ENCODE measurements around the gene UNC45B.
A peak's percentile ranks its signal among the peaks of the same experiment; 100 is the strongest.
"Not testable (repeated sequence)": the region's sequence is repeated elsewhere in the genome, so short reads cannot be mapped to it uniquely, and the experiment has no call there.

UNC45B gene

DNA sequence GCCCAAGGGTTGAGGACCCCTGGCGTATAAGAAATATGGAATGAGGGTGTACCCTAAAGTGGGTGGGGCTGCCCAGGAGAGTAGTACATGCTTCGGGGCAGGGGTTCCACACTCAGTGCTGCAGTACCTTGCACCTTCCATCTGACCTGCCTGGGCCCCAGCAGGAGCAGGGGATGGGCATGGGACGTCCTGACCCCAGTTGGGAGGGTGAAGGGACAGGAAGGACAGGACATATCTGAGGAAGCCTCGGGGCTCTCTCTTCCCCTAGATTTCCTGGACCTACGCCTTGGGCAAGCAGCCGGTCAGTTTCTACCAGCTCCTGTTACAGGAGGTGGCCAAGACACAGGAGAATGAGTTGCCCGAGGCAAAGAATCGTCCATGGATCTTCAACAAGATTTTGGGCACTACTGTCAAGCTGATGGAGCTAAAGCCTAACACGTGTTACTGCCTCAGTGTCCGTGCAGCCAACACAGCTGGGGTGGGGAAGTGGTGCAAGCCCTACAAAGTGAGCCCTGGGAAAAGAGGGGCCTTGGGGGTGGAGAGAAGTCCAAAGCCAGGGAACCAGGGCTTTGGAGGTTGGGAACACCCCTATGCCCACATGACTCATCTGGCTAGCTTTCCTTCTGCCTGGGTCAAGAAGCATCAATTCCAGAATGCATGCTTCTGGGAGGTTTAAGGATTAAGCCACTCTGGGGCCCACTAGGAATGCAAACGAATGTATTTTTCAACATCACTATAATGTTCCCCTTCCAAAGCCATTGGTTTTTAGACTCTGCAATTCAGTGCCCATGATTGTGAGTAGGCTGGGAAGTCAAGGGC is 18.3 kb upstream of the UNC45B start:
- no peak for DNase-seq
- no peak for TF ChIP-seq GATA1 (IDR thresholded peaks at IDR 0.05; ENCODE audit: low read depth, low read length)
- TF ChIP-seq POLR2A (IDR thresholded peaks at IDR 0.05; ENCODE audit: low read length) = no peak

DNA sequence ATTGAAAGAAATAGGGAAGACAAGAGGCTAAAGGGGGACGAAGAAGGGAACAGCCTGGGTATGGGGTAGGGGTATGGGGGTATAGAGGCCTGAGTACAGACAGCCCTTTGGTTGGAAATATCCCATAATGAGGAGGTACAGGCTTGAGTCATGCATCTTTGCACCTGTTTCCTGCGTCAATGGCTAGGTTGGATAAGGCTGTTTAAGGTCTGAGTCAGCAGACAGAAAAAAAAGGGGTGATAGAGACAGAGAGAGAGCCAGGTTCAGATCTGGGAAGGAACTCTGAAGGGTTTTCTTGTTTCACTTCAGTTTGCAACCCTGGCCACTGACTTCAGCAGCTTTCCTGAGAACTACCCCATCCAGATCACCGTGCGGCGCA is 17.7 kb upstream of the UNC45B start:
- TF ChIP-seq GATA1 (IDR thresholded peaks at IDR 0.05; ENCODE audit: low read depth, low read length) = no peak
- no peak for TF ChIP-seq POLR2A (IDR thresholded peaks at IDR 0.05; ENCODE audit: low read length)
- no peak for DNase-seq

DNA sequence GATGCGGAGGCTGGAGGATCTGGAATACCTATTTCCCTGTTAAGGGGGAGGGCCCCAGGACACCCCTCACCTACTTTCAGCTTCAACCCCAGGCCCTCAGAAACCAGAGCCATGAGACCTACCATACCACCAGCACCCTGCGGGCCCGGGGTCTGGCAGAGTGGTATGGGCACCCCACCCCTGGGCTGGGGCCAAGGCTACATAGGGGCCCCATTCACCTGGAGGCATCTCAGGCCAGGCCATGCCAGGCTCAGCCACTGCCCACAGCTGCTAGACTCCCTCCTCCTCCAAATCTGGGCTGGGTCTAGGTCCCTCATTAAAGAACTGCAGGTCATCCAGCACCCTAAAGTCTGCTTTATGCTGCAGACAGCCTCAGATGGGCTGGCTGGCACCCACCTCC is 17.2 kb upstream of the UNC45B start:
- no peak for DNase-seq
- TF ChIP-seq GATA1 (IDR thresholded peaks at IDR 0.05; ENCODE audit: low read depth, low read length) = no peak
- TF ChIP-seq POLR2A (IDR thresholded peaks at IDR 0.05; ENCODE audit: low read length) = no peak

GRCh38 chr17:35132099-35132498 is 15.5 kb upstream of the UNC45B start:
- TF ChIP-seq POLR2A (IDR thresholded peaks at IDR 0.05; ENCODE audit: low read length) = no peak
- TF ChIP-seq GATA1 (IDR thresholded peaks at IDR 0.05; ENCODE audit: low read depth, low read length) = no peak
- no peak for DNase-seq

DNA sequence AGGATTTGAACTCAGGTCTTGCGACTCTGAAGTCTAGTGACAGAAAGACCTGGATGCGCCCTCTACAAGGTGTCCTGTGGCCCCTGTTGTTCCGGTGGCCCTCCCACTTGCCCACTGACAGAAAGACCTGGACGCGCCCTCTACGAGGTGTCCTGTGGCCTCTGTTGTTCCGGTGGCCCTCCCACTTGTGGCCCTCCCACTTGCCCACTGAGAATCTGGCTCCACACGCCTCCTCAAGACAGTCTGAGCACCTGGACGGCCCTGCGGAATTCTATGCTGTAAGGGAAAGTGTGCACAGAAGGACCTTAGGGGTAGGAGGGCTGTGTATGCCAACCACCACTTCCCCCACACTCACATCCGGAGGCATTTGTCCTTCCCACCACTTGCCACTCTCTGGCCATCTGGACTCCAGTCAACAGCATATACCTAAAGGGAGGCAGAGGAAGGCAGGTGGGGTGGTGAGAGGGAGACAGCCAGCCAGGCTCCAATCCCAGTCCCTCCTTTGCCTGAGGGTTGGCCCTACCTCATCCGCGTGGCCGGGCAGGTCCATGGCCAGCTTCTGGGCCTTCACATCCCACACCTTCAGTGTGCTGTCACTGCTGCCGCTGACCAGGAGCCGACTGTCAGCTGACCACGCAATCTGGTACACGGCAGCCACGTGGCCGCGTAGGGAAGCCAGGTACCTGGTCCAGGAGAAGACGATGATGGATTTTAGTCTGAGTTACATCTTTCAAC is 14.6 kb upstream of the UNC45B start:
- no peak for DNase-seq
- TF ChIP-seq POLR2A (IDR thresholded peaks at IDR 0.05; ENCODE audit: low read length) (no peak), GATA1 (IDR thresholded peaks at IDR 0.05; ENCODE audit: low read depth, low read length) (no peak)

DNA sequence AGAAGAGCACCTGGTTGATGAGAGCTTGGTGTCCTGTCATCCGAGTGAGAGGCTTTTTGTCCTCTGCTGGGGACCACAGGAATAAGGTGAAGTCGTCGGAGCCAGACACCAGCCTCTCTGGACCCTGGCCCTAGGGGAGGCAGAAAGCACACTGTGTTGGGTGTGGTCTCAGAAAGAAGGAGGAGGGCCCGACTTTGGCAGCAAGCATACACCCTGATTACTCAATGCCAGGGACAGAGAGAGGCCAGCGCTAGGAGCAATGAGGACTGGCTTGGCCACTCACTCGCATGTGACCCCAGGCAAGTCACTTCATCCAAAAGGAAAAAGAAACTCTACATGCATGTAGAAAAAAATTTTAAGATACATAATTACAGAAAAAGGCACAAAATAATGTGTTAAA is 12.3 kb upstream of the UNC45B start:
- peak in 1 of 2 experiments; percentile 12 for DNase-seq
- no peak for TF ChIP-seq GATA1 (IDR thresholded peaks at IDR 0.05; ENCODE audit: low read depth, low read length)
- TF ChIP-seq POLR2A (IDR thresholded peaks at IDR 0.05; ENCODE audit: low read length) = no peak

- DNase-seq = peak in 1 of 2 experiments; percentile 11
- TF ChIP-seq POLR2A (IDR thresholded peaks at IDR 0.05; ENCODE audit: low read length) = no peak
- TF ChIP-seq GATA1 (IDR thresholded peaks at IDR 0.05; ENCODE audit: low read depth, low read length) = no peak
Measured at GRCh38 chr17:35138218-35138617, 9.4 kb upstream of the UNC45B start.

DNA sequence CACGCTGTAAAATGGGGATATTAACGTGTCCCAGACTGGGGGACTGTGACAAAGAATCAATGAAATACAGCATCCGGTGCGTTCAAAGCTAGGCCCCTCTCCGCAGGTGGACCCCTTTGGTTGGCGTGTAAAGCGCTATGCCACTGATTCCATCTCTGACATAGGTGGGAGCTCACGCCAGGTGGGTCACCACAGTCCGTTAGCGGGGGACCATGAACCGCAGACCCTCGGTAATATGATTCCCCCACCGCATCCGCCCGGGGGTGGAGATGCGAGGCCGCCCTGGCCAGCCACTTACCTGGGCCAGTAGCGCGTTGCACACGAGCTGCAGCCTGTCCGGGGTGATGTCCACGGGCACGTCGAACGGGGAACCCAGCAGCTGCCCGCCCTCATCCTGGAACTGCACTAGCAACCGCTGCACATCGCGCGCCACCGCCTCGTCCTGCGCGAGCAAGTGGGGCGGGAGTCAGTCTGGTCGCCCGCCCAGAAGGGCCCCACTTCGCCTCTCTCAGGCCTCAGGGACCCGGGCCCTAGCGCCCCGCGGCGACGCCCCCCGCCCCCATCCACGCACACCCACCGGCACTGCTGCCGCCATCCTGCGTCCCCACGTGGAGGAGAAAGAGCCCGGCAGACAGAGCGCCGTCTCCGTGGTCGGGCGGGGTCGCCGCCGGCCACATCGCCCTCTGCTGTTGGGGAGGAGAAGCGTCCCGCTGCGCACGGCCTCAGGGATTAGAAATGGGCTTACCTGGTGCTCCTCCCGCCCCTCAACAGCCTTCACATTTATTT is 5.7 kb upstream of the UNC45B start, which contains the start of gene NLE1:
Gene NLE1, minus strand, starts transcription at position 623 of the 786 bp plus-strand sequence. Its CDS starts 28 bp downstream, at position 595.
- TF ChIP-seq POLR2A (IDR thresholded peaks at IDR 0.05; ENCODE audit: low read length) (peak; percentile 38), GATA1 (IDR thresholded peaks at IDR 0.05; ENCODE audit: low read depth, low read length) (no peak)
- peak; percentile 88 to 90 for DNase-seq

- TF ChIP-seq GATA1 (IDR thresholded peaks at IDR 0.05; ENCODE audit: low read depth, low read length) (no peak), POLR2A (IDR thresholded peaks at IDR 0.05; ENCODE audit: low read length) (no peak)
- DNase-seq = no peak
Measured at GRCh38 chr17:35142467-35142796, 5.2 kb upstream of the UNC45B start.

- DNase-seq = no peak
- no peak for TF ChIP-seq POLR2A (IDR thresholded peaks at IDR 0.05; ENCODE audit: low read length)
- no peak for TF ChIP-seq GATA1 (IDR thresholded peaks at IDR 0.05; ENCODE audit: low read depth, low read length)
Measured at GRCh38 chr17:35144840-35145239, 2.8 kb upstream of the UNC45B start.

DNA sequence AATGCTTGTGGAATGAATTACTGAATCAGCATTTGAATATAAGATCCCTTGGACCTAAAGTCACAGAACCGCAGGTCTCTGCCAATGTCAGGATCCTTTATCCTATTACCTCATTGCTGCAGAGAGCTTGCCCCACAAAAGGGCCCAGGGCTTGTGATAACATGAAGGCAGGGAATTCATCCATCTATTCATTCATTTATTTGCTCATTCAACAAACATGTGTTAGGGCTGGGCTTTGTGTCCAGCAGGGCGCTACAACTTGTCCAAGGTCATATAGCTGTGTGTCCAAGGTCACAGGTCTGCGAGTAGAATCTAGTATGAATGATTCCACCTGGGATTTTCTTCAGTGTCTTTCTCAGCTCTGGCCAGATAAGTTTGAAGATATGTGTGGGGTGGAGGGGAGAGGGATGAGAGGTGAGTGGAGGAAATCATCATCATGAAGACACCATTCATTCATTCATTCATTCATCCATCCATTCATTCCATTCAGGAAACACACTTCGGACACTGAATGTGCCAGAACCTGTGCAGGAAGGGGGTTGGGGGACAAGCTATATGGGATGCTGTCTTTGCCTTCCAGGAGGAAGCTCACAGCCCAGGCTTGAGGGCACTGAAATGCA is 1.3 kb upstream of the UNC45B start:
- TF ChIP-seq POLR2A (IDR thresholded peaks at IDR 0.05; ENCODE audit: low read length) (no peak), GATA1 (IDR thresholded peaks at IDR 0.05; ENCODE audit: low read depth, low read length) (no peak)
- no peak for DNase-seq

DNA sequence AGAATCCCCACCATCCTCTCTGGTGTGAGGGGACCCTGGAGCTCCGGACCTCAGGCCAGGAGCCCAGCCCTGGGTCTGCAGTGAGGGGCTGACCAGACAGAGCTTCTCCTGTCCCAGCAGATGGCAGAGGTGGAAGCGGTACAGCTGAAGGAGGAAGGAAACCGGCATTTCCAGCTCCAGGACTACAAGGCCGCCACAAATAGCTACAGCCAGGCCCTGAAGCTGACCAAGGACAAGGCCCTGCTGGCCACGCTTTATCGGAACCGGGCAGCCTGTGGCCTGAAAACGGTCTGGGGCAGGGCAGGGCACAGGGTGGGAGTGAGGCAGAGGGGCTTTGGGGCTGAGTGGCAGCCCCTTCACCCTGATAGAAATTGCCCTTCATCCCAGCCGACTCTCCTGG is 527 bp downstream of the UNC45B start:
- no peak for TF ChIP-seq GATA1 (IDR thresholded peaks at IDR 0.05; ENCODE audit: low read depth, low read length)
- TF ChIP-seq POLR2A (IDR thresholded peaks at IDR 0.05; ENCODE audit: low read length) = no peak
- DNase-seq = no peak

DNA sequence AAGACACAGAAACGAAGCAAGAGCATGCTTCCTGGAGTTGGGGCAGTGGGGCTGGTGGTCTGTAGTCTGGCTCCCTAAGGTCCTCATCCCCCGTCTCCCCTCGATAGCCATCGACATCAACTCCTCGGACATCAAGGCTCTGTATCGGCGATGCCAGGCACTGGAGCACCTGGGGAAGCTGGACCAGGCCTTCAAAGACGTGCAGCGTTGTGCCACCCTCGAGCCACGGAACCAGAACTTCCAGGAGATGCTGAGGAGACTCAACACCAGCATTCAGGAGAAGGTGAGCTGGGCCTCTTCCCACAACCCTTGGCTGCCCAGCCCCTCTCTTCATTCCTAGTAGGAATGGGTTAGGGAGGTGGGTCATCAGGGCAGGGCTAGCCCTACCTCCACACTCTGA is 2.3 kb downstream of the UNC45B start:
- DNase-seq = no peak
- TF ChIP-seq GATA1 (IDR thresholded peaks at IDR 0.05; ENCODE audit: low read depth, low read length) (no peak), POLR2A (IDR thresholded peaks at IDR 0.05; ENCODE audit: low read length) (no peak)

GRCh38 chr17:35151080-35151479 is 3.5 kb downstream of the UNC45B start:
- DNase-seq = not testable (repeated sequence)

All from erythroblast (primary cell).